T-helper 9 cell (primary cell): ENCODE results near the gene PRAMEF26.
"Not testable (repeated sequence)": the region's sequence is repeated elsewhere in the genome, so short reads cannot be mapped to it uniquely, and the experiment has no call there.

ENCODE experiments used
- DNase-seq: peaks from one replicate; pipeline ENCODE4 v3.0.0-alpha.2; 2020
- total RNA-seq, 2 donors: gene quantifications; one replicate each; lab custom pipeline; 2026; lab: John Stamatoyannopoulos, UW

Gene PRAMEF26
- total RNA-seq: 0 reads per million in 2 donors

GRCh38 chr1:13155909-13156308 lies at the start of gene PRAMEF26:
Gene PRAMEF26, minus strand, starts transcription at chr1:13156009. Its CDS starts 2,914 bp downstream, at chr1:13153095.
- not testable (repeated sequence) for DNase-seq

DNA sequence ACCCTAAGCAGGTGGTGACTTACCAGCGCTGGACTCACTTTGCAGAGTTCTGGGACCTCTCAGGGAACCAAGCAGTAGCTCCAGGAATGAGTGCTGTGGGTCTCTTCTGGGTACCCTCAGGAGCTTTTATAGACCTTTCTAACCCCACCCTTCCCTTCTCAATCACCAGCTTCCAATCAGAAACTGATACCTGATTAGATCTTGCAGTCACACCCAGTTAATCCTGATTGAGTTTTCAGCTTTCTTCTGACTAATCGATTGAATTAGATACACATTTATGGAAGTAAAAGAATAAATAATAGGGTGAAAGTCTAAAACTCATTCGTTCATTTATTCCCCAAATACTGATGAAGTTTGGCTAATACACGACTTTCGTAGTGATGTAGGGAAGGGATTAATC lies 45.5 kb upstream of the PRAMEF26 start, which contains the start of gene PRAMEF13:
TSS of gene PRAMEF13 (minus strand) at position 101 of the 400 bp plus-strand sequence. CDS start 1,820 bp downstream, outside the sequence.
- DNase-seq: not testable (repeated sequence)

DNA sequence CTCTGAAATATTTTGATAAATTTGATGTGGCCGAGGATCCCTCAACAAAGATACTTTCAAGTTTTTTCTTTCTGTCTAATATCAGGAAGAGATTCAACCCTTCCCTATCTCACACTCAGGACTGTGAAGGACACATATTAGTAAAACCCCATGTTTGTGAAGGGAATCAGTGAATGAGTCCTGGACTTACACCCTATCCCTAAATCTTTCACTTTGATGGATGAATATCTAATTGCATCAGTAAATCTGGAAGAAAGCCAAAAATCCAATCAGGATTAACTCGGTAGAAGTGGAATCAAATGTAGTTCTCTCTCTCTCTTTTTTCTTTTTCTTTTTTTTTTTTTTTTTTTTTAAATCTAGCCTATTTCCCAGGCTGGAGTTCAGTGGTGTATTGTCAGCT lies 15.7 kb upstream of the PRAMEF26 start, which contains the start of gene PRAMEF9:
TSS of gene PRAMEF9 (plus strand) at position 301 of the 400 bp plus-strand sequence. CDS start 3,433 bp downstream, outside the sequence.
- not testable (repeated sequence) for DNase-seq

DNA sequence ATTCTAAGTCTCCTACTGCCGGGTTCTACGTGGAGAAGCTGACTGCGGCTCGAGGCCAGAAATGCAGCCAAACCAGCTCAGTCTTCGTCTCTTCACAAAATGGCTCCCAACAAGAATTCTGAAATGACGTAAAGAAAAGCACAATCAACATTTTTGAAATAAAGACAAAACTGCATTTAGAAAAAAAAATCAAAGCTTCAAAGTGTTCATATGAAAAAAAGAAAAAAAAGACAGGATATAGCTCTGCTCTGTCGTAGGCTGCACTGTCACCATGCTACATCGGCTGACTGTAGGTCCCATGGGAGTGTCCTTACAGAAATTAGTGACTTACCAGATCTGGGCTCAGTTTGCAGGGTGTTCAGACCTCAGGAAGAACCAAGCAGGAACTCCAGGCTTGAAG lies 9.7 kb upstream of the PRAMEF26 start, which contains the start of gene HNRNPCL4:
TSS of gene HNRNPCL4 (minus strand) at position 101 of the 400 bp plus-strand sequence. CDS start 164 bp downstream, outside the sequence.
- DNase-seq: not testable (repeated sequence)

DNA sequence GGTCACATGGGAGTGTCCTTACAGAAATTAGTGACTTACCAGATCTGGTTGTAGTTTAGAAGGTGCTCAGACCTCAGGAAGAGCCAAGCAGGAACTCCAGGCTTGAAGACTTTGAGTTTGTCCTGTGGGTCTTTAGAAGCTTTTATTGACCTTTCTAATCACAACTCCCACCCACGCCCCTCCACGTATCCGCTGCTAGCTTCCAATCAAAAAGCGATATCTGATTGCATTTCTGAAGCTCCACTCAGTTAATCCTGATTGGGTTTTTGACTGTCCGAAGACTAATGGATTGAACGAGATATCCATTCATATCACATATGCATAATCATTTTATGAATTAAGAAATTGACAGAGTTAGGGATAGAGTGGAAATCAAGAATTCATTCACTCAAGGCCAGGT lies 39.1 kb downstream of the PRAMEF26 start, which contains the start of gene HNRNPCL2:
TSS of gene HNRNPCL2 (minus strand) at position 101 of the 400 bp plus-strand sequence. CDS start 454 bp downstream, outside the sequence.
- DNase-seq: not testable (repeated sequence)
